ENCODE data around the gene CEP131. TPM values are rescaled to one million over a fixed set of nuclear protein-coding genes. Genes with fewer than 3 reads are reported as not detected.

CEP131 gene
- total and polyA plus RNA-seq, 2 of the 8 experiments (the other 6 are each of a cell fraction or from before 2014, with no cell fraction given), result 5.9 to 23.2 TPM

DNA sequence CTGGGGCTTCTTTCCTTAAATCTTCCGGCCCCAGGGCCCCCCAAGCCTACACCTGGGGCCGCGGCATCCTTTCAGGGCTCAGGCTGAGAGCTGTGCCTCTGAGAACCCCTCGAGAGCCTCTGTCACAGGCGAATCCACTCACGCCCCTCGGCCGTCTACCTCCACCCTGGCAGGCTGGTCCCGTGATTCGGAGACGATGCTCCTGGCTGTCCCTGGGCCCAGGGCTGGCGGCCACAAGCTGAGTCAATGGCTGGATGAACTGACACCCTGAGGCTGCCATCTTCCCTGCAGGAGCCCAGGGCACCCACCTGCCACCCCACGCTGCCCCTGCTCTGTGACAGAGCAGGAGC lies 11.7 kb upstream of the CEP131 start (continued):
- TF ChIP-seq, protein P1, sequence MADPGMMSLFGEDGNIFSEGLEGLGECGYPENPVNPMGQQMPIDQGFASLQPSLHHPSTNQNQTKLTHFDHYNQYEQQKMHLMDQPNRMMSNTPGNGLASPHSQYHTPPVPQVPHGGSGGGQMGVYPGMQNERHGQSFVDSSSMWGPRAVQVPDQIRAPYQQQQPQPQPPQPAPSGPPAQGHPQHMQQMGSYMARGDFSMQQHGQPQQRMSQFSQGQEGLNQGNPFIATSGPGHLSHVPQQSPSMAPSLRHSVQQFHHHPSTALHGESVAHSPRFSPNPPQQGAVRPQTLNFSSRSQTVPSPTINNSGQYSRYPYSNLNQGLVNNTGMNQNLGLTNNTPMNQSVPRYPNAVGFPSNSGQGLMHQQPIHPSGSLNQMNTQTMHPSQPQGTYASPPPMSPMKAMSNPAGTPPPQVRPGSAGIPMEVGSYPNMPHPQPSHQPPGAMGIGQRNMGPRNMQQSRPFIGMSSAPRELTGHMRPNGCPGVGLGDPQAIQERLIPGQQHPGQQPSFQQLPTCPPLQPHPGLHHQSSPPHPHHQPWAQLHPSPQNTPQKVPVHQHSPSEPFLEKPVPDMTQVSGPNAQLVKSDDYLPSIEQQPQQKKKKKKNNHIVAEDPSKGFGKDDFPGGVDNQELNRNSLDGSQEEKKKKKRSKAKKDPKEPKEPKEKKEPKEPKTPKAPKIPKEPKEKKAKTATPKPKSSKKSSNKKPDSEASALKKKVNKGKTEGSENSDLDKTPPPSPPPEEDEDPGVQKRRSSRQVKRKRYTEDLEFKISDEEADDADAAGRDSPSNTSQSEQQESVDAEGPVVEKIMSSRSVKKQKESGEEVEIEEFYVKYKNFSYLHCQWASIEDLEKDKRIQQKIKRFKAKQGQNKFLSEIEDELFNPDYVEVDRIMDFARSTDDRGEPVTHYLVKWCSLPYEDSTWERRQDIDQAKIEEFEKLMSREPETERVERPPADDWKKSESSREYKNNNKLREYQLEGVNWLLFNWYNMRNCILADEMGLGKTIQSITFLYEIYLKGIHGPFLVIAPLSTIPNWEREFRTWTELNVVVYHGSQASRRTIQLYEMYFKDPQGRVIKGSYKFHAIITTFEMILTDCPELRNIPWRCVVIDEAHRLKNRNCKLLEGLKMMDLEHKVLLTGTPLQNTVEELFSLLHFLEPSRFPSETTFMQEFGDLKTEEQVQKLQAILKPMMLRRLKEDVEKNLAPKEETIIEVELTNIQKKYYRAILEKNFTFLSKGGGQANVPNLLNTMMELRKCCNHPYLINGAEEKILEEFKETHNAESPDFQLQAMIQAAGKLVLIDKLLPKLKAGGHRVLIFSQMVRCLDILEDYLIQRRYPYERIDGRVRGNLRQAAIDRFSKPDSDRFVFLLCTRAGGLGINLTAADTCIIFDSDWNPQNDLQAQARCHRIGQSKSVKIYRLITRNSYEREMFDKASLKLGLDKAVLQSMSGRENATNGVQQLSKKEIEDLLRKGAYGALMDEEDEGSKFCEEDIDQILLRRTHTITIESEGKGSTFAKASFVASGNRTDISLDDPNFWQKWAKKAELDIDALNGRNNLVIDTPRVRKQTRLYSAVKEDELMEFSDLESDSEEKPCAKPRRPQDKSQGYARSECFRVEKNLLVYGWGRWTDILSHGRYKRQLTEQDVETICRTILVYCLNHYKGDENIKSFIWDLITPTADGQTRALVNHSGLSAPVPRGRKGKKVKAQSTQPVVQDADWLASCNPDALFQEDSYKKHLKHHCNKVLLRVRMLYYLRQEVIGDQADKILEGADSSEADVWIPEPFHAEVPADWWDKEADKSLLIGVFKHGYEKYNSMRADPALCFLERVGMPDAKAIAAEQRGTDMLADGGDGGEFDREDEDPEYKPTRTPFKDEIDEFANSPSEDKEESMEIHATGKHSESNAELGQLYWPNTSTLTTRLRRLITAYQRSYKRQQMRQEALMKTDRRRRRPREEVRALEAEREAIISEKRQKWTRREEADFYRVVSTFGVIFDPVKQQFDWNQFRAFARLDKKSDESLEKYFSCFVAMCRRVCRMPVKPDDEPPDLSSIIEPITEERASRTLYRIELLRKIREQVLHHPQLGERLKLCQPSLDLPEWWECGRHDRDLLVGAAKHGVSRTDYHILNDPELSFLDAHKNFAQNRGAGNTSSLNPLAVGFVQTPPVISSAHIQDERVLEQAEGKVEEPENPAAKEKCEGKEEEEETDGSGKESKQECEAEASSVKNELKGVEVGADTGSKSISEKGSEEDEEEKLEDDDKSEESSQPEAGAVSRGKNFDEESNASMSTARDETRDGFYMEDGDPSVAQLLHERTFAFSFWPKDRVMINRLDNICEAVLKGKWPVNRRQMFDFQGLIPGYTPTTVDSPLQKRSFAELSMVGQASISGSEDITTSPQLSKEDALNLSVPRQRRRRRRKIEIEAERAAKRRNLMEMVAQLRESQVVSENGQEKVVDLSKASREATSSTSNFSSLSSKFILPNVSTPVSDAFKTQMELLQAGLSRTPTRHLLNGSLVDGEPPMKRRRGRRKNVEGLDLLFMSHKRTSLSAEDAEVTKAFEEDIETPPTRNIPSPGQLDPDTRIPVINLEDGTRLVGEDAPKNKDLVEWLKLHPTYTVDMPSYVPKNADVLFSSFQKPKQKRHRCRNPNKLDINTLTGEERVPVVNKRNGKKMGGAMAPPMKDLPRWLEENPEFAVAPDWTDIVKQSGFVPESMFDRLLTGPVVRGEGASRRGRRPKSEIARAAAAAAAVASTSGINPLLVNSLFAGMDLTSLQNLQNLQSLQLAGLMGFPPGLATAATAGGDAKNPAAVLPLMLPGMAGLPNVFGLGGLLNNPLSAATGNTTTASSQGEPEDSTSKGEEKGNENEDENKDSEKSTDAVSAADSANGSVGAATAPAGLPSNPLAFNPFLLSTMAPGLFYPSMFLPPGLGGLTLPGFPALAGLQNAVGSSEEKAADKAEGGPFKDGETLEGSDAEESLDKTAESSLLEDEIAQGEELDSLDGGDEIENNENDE (IDR thresholded peaks at IDR 0.05; ENCODE audit: insufficient replicate concordance, low read length), result no peak
- TF ChIP-seq EP300 (IDR thresholded peaks at IDR 0.05; ENCODE audit: borderline replicate concordance in 1 of 2, low read depth in 2 of 2, low read length in 2 of 2), result no peak
- TF ChIP-seq CREB1 (IDR thresholded peaks at IDR 0.05), result no peak
- no peak for TF ChIP-seq POLR2AphosphoS5 (IDR thresholded peaks at IDR 0.05; ENCODE audit: low read depth, low read length)

Measured in H1 (cell line).